ENCODE measurements around the gene RACK1.

DNA sequence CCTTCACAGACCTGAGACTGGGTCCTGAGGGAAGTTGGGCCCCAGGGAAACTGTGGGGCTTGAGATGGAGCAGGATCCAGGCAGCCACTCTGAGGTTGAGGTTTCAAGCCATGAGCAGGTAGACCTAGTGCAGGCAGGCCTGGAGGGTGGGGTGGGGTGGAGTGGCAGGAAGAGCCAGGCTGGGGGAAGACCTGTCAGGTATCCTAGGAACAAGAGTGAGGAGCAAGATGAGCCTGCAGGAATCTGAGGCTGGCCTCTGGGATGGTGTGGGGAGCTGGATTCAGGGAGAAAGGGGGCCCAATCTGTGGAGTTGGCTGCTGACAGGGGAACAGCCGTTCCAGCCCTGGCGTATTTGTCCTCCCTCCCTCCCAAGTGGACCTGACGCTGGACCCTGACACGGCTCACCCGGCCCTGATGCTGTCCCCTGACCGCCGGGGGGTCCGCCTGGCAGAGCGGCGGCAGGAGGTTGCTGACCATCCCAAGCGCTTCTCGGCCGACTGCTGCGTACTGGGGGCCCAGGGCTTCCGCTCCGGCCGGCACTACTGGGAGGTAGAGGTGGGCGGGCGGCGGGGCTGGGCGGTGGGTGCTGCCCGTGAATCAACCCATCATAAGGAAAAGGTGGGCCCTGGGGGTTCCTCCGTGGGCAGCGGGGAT is 9.8 kb downstream of the RACK1 start:
- TF ChIP-seq, protein P1, sequence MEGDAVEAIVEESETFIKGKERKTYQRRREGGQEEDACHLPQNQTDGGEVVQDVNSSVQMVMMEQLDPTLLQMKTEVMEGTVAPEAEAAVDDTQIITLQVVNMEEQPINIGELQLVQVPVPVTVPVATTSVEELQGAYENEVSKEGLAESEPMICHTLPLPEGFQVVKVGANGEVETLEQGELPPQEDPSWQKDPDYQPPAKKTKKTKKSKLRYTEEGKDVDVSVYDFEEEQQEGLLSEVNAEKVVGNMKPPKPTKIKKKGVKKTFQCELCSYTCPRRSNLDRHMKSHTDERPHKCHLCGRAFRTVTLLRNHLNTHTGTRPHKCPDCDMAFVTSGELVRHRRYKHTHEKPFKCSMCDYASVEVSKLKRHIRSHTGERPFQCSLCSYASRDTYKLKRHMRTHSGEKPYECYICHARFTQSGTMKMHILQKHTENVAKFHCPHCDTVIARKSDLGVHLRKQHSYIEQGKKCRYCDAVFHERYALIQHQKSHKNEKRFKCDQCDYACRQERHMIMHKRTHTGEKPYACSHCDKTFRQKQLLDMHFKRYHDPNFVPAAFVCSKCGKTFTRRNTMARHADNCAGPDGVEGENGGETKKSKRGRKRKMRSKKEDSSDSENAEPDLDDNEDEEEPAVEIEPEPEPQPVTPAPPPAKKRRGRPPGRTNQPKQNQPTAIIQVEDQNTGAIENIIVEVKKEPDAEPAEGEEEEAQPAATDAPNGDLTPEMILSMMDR (conservative IDR thresholded peaks at IDR 0.05; ENCODE audit: low read length) = no peak
- no peak for TF ChIP-seq EZH2phosphoT487 (IDR thresholded peaks at IDR 0.05; ENCODE audit: borderline replicate concordance, low read depth, low read length)
